ENCODE measurements around the gene MAN1A1. TPM values are rescaled to one million over a fixed set of nuclear protein-coding genes. Genes with fewer than 3 reads are reported as not detected.

MAN1A1 gene
- total RNA-seq, 4 donors from 2014 or later: 30.0 to 99.0 (median 69.8) TPM

GRCh38 chr6:119166024-119166784, 183.4 kb downstream of the MAN1A1 start:
- H3K27me3 ChIP-seq: no peaks in the 10 kb centered on the region
- intact Hi-C loops (cut with DNase I; ENCODE audit: low total_unique reads): no loop called here
- DNase-seq: no peak
- TF ChIP-seq CTCF (IDR thresholded peaks at IDR 0.05): no peak
- no peak for TF ChIP-seq POLR2A (IDR thresholded peaks at IDR 0.05)
- no peak overlapping the region for H3K4me3 ChIP-seq
- H3K36me3 ChIP-seq: no peaks in the 10 kb centered on the region
- H3K27ac ChIP-seq: no peak overlapping the region
- no peaks in the 10 kb centered on the region for H3K9me3 ChIP-seq
- H3K4me1 ChIP-seq: no peaks in the 10 kb centered on the region

- Histone ChIP-seq H3K27ac (no peak overlapping the region), H3K4me1 (no peaks in the 10 kb centered on the region), H3K36me3 (no peaks in the 10 kb centered on the region), H3K4me3 (no peak overlapping the region), H3K9me3 (no peaks in the 10 kb centered on the region), H3K27me3 (no peaks in the 10 kb centered on the region)
- TF ChIP-seq POLR2A (IDR thresholded peaks at IDR 0.05) (no peak), CTCF (IDR thresholded peaks at IDR 0.05) (no peak)
- intact Hi-C loops (cut with DNase I; ENCODE audit: low total_unique reads): no loop called here
- DNase-seq: no peak
Measured at GRCh38 chr6:119163006-119163405, 186.6 kb downstream of the MAN1A1 start.

GRCh38 chr6:119162134-119162775, 187.3 kb downstream of the MAN1A1 start:
- H3K27ac ChIP-seq: no peak overlapping the region
- no peak overlapping the region for H3K4me3 ChIP-seq
- no peak for DNase-seq
- H3K36me3 ChIP-seq: no peaks in the 10 kb centered on the region
- no peaks in the 10 kb centered on the region for H3K4me1 ChIP-seq
- no peak for TF ChIP-seq CTCF (IDR thresholded peaks at IDR 0.05)
- no peaks in the 10 kb centered on the region for H3K9me3 ChIP-seq
- intact Hi-C loops (cut with DNase I; ENCODE audit: low total_unique reads): no loop called here
- no peaks in the 10 kb centered on the region for H3K27me3 ChIP-seq

DNA sequence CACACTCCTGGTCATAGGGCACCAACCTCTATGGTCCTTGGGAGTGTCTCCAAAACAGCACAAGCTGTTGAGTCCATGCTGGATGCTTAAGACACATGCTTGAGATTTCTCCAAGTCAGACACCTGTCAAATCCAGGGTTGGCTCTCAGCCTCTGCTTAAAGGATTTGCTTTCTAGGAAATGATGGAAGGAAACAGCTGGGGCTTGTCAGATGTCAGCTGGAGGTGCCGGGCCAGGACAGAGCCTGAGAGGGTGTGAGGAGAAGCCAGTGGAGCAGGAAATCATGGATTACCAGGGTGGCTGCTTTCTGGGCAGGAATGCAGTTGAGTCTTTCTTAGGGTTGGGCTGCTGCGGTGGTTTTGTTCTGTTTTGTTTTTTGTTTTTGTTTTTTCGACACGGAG, 188.1 kb downstream of the MAN1A1 start:
- Histone ChIP-seq H3K9me3 (no peaks in the 10 kb centered on the region), H3K4me1 (no peaks in the 10 kb centered on the region), H3K27me3 (no peaks in the 10 kb centered on the region), H3K27ac (no peak overlapping the region), H3K4me3 (no peak overlapping the region), H3K36me3 (no peaks in the 10 kb centered on the region)
- DNase-seq: no peak
- no peak for TF ChIP-seq POLR2A (IDR thresholded peaks at IDR 0.05)
- TF ChIP-seq CTCF (IDR thresholded peaks at IDR 0.05): no peak
- intact Hi-C loops (cut with DNase I; ENCODE audit: low total_unique reads): no loop called here

GRCh38 chr6:119160911-119161310, 188.7 kb downstream of the MAN1A1 start:
- intact Hi-C loops (cut with DNase I; ENCODE audit: low total_unique reads): no loop called here
- DNase-seq: no peak
- Histone ChIP-seq H3K4me1 (no peaks in the 10 kb centered on the region), H3K27ac (no peak overlapping the region), H3K36me3 (no peaks in the 10 kb centered on the region), H3K4me3 (no peak overlapping the region), H3K9me3 (no peaks in the 10 kb centered on the region), H3K27me3 (no peaks in the 10 kb centered on the region)
- TF ChIP-seq CTCF (IDR thresholded peaks at IDR 0.05): no peak
- TF ChIP-seq POLR2A (IDR thresholded peaks at IDR 0.05): no peak

All from uterus (tissue), 4 donors.